GM06990 (cell line): ENCODE data around the gene PRR5.

Experiments used
- DNase-seq: peaks from one replicate; pipeline ENCODE4 v3.0.0-alpha.2; 2011; ENCODE audit not compliant: insufficient read length; ENCODE audit errors: extremely low read depth
- H3K27me3 ChIP-seq: replicated peaks from 2 replicates; pipeline ENCODE4 v1.6.0; 2011; ENCODE audit warnings: low read length; ENCODE audit not compliant: control insufficient read depth, insufficient read depth
- H3K36me3 ChIP-seq: 2 replicates; pipeline ENCODE4 v1.5.1; 2011; ENCODE audit warnings: low read length; ENCODE audit not compliant: control insufficient read depth, insufficient read depth
- H3K4me3 ChIP-seq: replicated peaks from 2 replicates; pipeline ENCODE4 v1.5.1; 2011; ENCODE audit warnings: low read depth, mild to moderate bottlenecking, control low read depth, low read length
- CTCF ChIP-seq: IDR thresholded peaks from 2 replicates; pipeline ENCODE4 v1.5.1; 2011; ENCODE audit warnings: low read length, control low read depth, mild to moderate bottlenecking, inconsistent platforms; ENCODE audit not compliant: insufficient read depth, poor library complexity, severe bottlenecking

Gene PRR5

GRCh38 chr22:44661659-44662569 is 40.1 kb upstream of the PRR5 start:
- no peak overlapping the region for H3K4me3 ChIP-seq
- DNase-seq = no peak

GRCh38 chr22:44663256-44663999 is 38.6 kb upstream of the PRR5 start:
- peaks cover 3% of the 10 kb centered on the region for H3K27me3 ChIP-seq

More at GRCh38 chr22:44661659-44662569, 40.1 kb upstream of the PRR5 start:
- TF ChIP-seq CTCF = no peak
- H3K36me3 ChIP-seq = no peaks in the 10 kb centered on the region
- no peaks in the 10 kb centered on the region; the same call in none of the 2 replicates for H3K27me3 ChIP-seq

GRCh38 chr22:44664149-44664548 is 37.9 kb upstream of the PRR5 start:
- DNase-seq = no peak
- Histone ChIP-seq H3K4me3 (no peak overlapping the region), H3K27me3 (peaks cover 3% of the 10 kb centered on the region), H3K36me3 (no peaks in the 10 kb centered on the region)
- TF ChIP-seq CTCF = no peak

More at GRCh38 chr22:44663256-44663999, 38.6 kb upstream of the PRR5 start:
- TF ChIP-seq CTCF = no peak
- no peak for DNase-seq
- no peak overlapping the region for H3K4me3 ChIP-seq
- H3K36me3 ChIP-seq = no peaks in the 10 kb centered on the region

GRCh38 chr22:44665115-44665514 is 36.9 kb upstream of the PRR5 start:
- Histone ChIP-seq H3K27me3 (peaks cover 3% of the 10 kb centered on the region), H3K36me3 (no peaks in the 10 kb centered on the region), H3K4me3 (no peak overlapping the region)
- DNase-seq = no peak
- no peak for TF ChIP-seq CTCF

GRCh38 chr22:44666207-44666585 is 35.8 kb upstream of the PRR5 start:
- Histone ChIP-seq H3K27me3 (peaks cover 3% of the 10 kb centered on the region), H3K36me3 (no peaks in the 10 kb centered on the region), H3K4me3 (no peak overlapping the region)
- no peak for TF ChIP-seq CTCF
- no peak for DNase-seq
